K562 (cell line): ENCODE measurements around the gene TMEM217. TPM values are rescaled to one million over a fixed set of nuclear protein-coding genes. Genes with fewer than 3 reads are reported as not detected.

Experiments
- ASH1L ChIP-seq: fragments of 450-650 bp; IDR thresholded peaks from 2 replicates; pipeline ENCODE4 v1.6.1; 2018; ENCODE audit warnings: borderline replicate concordance, mild to moderate bottlenecking, low read depth; ENCODE audit not compliant: partially characterized antibody
- C11orf30 ChIP-seq: fragments of 450-650 bp; IDR thresholded peaks from 2 replicates; pipeline ENCODE4 v1.6.1; 2016; ENCODE audit warnings: low read depth, mild to moderate bottlenecking
- DPF2 ChIP-seq: fragments of 450-650 bp; IDR thresholded peaks from 2 replicates; pipeline ENCODE4 v1.6.1; 2016
- LEF1 ChIP-seq: fragments of 450-650 bp; IDR thresholded peaks from 2 replicates; pipeline ENCODE4 v1.6.1; 2016; ENCODE audit warnings: mild to moderate bottlenecking
- MEF2A ChIP-seq: IDR thresholded peaks from 2 replicates; pipeline ENCODE4 v1.6.1; 2011; ENCODE audit warnings: low read depth, mild to moderate bottlenecking, low read length, moderate library complexity; ENCODE audit not compliant: control insufficient read depth
- NCOA4 ChIP-seq: fragments of 450-650 bp; IDR thresholded peaks from 2 replicates; pipeline ENCODE4 v1.6.1; 2018; ENCODE audit warnings: mild to moderate bottlenecking; ENCODE audit not compliant: partially characterized antibody
- NUFIP1 ChIP-seq: fragments of 450-650 bp; IDR thresholded peaks from 2 replicates; pipeline ENCODE4 v1.6.1; 2018; ENCODE audit not compliant: partially characterized antibody
- PHF8 ChIP-seq: fragments of 200-600 bp; sonication (generic); IDR thresholded peaks from 2 replicates; pipeline ENCODE4 v1.6.1; 2012; ENCODE audit warnings: mixed run types, mild to moderate bottlenecking, inconsistent platforms, low read length, moderate library complexity, borderline replicate concordance
- STAT5A ChIP-seq: IDR thresholded peaks from 2 replicates; pipeline ENCODE4 v1.6.1; 2012; ENCODE audit warnings: low read length, inconsistent platforms, borderline replicate concordance
- TCFL5 ChIP-seq: fragments of 250-450 bp; sonication (Bioruptor Pico); conservative IDR thresholded peaks from 2 replicates; pipeline ENCODE4 v1.6.1; 2021; ENCODE audit warnings: mild to moderate bottlenecking, moderate library complexity, matching md5 sums
- TRIM24 ChIP-seq, 2 experiments: fragments of 450-650 bp; IDR thresholded peaks; 2 replicates each; pipeline ENCODE4 v1.6.1; 2016
- TSC22D4 ChIP-seq: fragments of 450-650 bp; IDR thresholded peaks from 2 replicates; pipeline ENCODE4 v1.6.1; 2016; ENCODE audit warnings: missing genetic modification characterization, missing biosample characterization, control low read depth
- ZBTB40 ChIP-seq, 2 experiments: fragments of 450-650 bp in 1 of 2; sonication (generic) in 1 of 2; formaldehyde crosslinking in 1 of 2; IDR thresholded peaks; 2 replicates each; pipeline versions ENCODE4 v1.7.1 to v1.9.0; 2016 to 2022; ENCODE audit warnings: inconsistent platforms in 1 of 2, mild to moderate bottlenecking in 1 of 2, missing genetic modification reagents in 1 of 2
- ZBTB7A ChIP-seq: IDR thresholded peaks from 2 replicates; pipeline ENCODE4 v1.6.1; 2011; ENCODE audit warnings: low read depth, mild to moderate bottlenecking, low read length, moderate library complexity, borderline replicate concordance; ENCODE audit not compliant: control insufficient read depth
- ZNF316 ChIP-seq: fragments of 450-650 bp; IDR thresholded peaks from 2 replicates; pipeline ENCODE4 v1.6.1; 2016
- ZNF512 ChIP-seq: IDR thresholded peaks from 2 replicates; pipeline ENCODE4 v1.6.1; 2016; ENCODE audit warnings: missing genetic modification characterization, missing compliant biosample characterization
- ZNF699 ChIP-seq: fragments of 250-450 bp; sonication (Bioruptor Pico); IDR thresholded peaks from 2 replicates; pipeline ENCODE4 v1.8.0; 2021; ENCODE audit warnings: mild to moderate bottlenecking, moderate library complexity; ENCODE audit not compliant: insufficient replicate concordance
- polyA plus RNA-seq, 8 experiments: library from polyadenylated mRNA; depleted of rRNA in 4 of 8; stranded (reverse) in 5 of 8; unstranded in 3 of 8; fragments of >200 nt; fragmentation: Nextera tagmentation in 2 of 8; fragmentation: Illumina TruSeq in 1 of 8; extraction: Ambion mirVana in 2 of 8; extraction: Trizol in 1 of 8; gene quantifications; 2 replicates each; pipeline versions ENCODE4 v1.2.1 to v1.2.3, GENCODE V29; 2011 to 2014; ENCODE audit warnings: inconsistent platforms in 1 of 8, missing spikeins in 1 of 8
- total RNA-seq, 7 experiments: library from RNA; depleted of rRNA in 6 of 7; stranded (reverse); fragments of >200 nt in 6 of 7; fragmentation: Illumina TruSeq in 2 of 7; extraction: Trizol in 2 of 7; gene quantifications; 2 replicates each; pipeline versions ENCODE4 v1.2.1 to v1.2.3, GENCODE V29; 2011 to 2021; ENCODE audit warnings: low replicate concordance in 1 of 7
- TF ChIP-seq, protein P1 (sequence below), 2 experiments: fragments of 450-650 bp; IDR thresholded peaks; 2 replicates each; pipeline ENCODE4 v1.6.1; 2016

The TMEM217 gene
- total and polyA plus RNA-seq, 9 of the 15 experiments (the other 6 are each of a cell fraction or from before 2014, with no cell fraction given) = 1.3 to 8.0 (median 1.9) TPM

DNA sequence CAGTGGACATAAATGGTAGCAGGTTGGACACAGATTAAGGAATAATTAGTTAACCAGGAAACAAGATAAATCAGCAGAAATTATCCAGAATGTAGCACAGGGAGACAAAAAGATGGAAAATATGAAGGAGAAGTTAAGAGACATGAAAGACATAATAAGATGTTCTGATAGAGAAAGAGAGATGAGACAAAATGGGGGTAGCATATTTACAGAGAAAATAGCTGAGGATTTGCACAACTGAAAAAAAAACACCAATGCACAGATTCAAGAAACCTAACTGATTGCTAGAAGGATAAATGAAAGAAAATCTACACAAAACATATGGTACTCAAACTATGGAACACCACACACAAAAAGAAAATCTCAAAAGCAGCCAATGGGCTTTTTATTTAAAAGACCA is 35.0 kb downstream of the TMEM217 start (continued):
- no peak for TF ChIP-seq MEF2A
- peak; percentile 59; the same call in 1 of the 2 replicates for TF ChIP-seq ZBTB40 (IDR thresholded peaks at IDR 0.05)
- TF ChIP-seq ZBTB40 (CRISPR knock-in tag; IDR thresholded peaks at IDR 0.05) = no peak
- peak; percentile 62 for TF ChIP-seq NCOA4
- TF ChIP-seq ZNF512 (tag) = peak; percentile 92
- TF ChIP-seq C11orf30 = peak; percentile 44; the same call in 1 of the 2 replicates
- TF ChIP-seq TRIM24 (IDR thresholded peaks at IDR 0.05) = no peak
- TF ChIP-seq ZNF316 = peak; percentile 51
- TF ChIP-seq LEF1 = 0 out of 2 replicates have a peak, but pooled peaks have one; percentile 24
- 0 out of 2 replicates have a peak, but pooled peaks have one; percentile 25 for TF ChIP-seq DPF2
- TF ChIP-seq, protein P1, sequence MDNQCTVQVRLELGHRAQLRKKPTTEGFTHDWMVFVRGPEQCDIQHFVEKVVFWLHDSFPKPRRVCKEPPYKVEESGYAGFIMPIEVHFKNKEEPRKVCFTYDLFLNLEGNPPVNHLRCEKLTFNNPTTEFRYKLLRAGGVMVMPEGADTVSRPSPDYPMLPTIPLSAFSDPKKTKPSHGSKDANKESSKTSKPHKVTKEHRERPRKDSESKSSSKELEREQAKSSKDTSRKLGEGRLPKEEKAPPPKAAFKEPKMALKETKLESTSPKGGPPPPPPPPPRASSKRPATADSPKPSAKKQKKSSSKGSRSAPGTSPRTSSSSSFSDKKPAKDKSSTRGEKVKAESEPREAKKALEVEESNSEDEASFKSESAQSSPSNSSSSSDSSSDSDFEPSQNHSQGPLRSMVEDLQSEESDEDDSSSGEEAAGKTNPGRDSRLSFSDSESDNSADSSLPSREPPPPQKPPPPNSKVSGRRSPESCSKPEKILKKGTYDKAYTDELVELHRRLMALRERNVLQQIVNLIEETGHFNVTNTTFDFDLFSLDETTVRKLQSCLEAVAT (IDR thresholded peaks at IDR 0.05) = peak in 1 of 2 experiments; percentile 20; a peak in 1 of 4 replicates
- TF ChIP-seq ZNF699 (CRISPR knock-in tag) = no peak
- TF ChIP-seq NUFIP1 = no peak
- TF ChIP-seq STAT5A = no peak
- no peak for TF ChIP-seq TCFL5 (CRISPR knock-in tag)
- 0 out of 2 replicates have a peak, but pooled peaks have one; percentile 43 for TF ChIP-seq TSC22D4
- TF ChIP-seq ASH1L = peak; percentile 29
- TF ChIP-seq PHF8 = no peak
- no peak for TF ChIP-seq ZBTB7A
